Measurements from ENCODE around the gene CPED1. TPM values are rescaled to one million over a fixed set of nuclear protein-coding genes. Genes with fewer than 3 reads are reported as not detected.

Gene CPED1
- total and polyA plus RNA-seq, 7 donors, result 1.2 to 120 (median 79.6) TPM

GRCh38 chr7:121192834-121193233 lies 204.3 kb downstream of the CPED1 start:
- peaks cover 0 to 7% (median 0%) of the 10 kb centered on the region in 4 donors for H3K4me1 ChIP-seq
- no peaks in the 10 kb centered on the region for H3K27me3 ChIP-seq
- no peaks in the 10 kb centered on the region for H3K36me3 ChIP-seq
- 91 to 92% methylated on average over 3 of the region's 3 CpGs for WGBS, 2 donors
- no peaks in the 10 kb centered on the region for H3K9me3 ChIP-seq
- H3K27ac ChIP-seq, result no peak overlapping the region
- DNase-seq, result no peak
- intact Hi-C loops (cut with DNase I), result no loop called here
- H3K4me3 ChIP-seq, result no peak overlapping the region
- no peak for TF ChIP-seq POLR2AphosphoS5 (IDR thresholded peaks at IDR 0.05)
- TF ChIP-seq EP300 (IDR thresholded peaks at IDR 0.05), result no peak
- no peak for TF ChIP-seq CTCF (IDR thresholded peaks at IDR 0.05)
- no peak for TF ChIP-seq POLR2A (IDR thresholded peaks at IDR 0.05)

- no peaks in the 10 kb centered on the region for H3K36me3 ChIP-seq
- H3K4me1 ChIP-seq, result peaks cover 0 to 7% (median 0%) of the 10 kb centered on the region in 4 donors
- intact Hi-C loops (cut with DNase I), result no loop called here
- H3K27ac ChIP-seq, result no peak overlapping the region
- no peak for TF ChIP-seq POLR2AphosphoS5 (IDR thresholded peaks at IDR 0.05)
- no peak for TF ChIP-seq EP300 (IDR thresholded peaks at IDR 0.05)
- TF ChIP-seq POLR2A (IDR thresholded peaks at IDR 0.05), result no peak
- TF ChIP-seq CTCF (IDR thresholded peaks at IDR 0.05), result no peak
- H3K4me3 ChIP-seq, result no peak overlapping the region
- DNase-seq, result no peak
- no peaks in the 10 kb centered on the region for H3K27me3 ChIP-seq
- no peaks in the 10 kb centered on the region for H3K9me3 ChIP-seq
Measured at GRCh38 chr7:121195010-121195409, 206.5 kb downstream of the CPED1 start.

GRCh38 chr7:121195874-121196273 lies 207.4 kb downstream of the CPED1 start:
- intact Hi-C loops (cut with DNase I), result no loop called here
- no peak for DNase-seq
- H3K4me1 ChIP-seq, result peaks cover 0 to 7% (median 0%) of the 10 kb centered on the region in 4 donors
- H3K4me3 ChIP-seq, result no peak overlapping the region
- no peak for TF ChIP-seq POLR2A (IDR thresholded peaks at IDR 0.05)
- no peak for TF ChIP-seq CTCF (IDR thresholded peaks at IDR 0.05)
- no peak for TF ChIP-seq POLR2AphosphoS5 (IDR thresholded peaks at IDR 0.05)
- TF ChIP-seq EP300 (IDR thresholded peaks at IDR 0.05), result no peak
- no peak overlapping the region for H3K27ac ChIP-seq
- WGBS, 2 donors, result 90 to 94% methylated on average over 3 of the region's 3 CpGs
- H3K9me3 ChIP-seq, result no peaks in the 10 kb centered on the region
- H3K27me3 ChIP-seq, result no peaks in the 10 kb centered on the region
- H3K36me3 ChIP-seq, result no peaks in the 10 kb centered on the region

- intact Hi-C loops (cut with DNase I), result no loop called here
- Histone ChIP-seq H3K4me3 (no peak overlapping the region), H3K27me3 (no peaks in the 10 kb centered on the region), H3K4me1 (peaks cover 0 to 7% (median 0%) of the 10 kb centered on the region in 4 donors), H3K36me3 (no peaks in the 10 kb centered on the region), H3K27ac (no peak overlapping the region), H3K9me3 (no peaks in the 10 kb centered on the region)
- no peak for DNase-seq
- TF ChIP-seq POLR2A (IDR thresholded peaks at IDR 0.05), result no peak
- no peak for TF ChIP-seq EP300 (IDR thresholded peaks at IDR 0.05)
- TF ChIP-seq CTCF (IDR thresholded peaks at IDR 0.05), result no peak
- TF ChIP-seq POLR2AphosphoS5 (IDR thresholded peaks at IDR 0.05), result no peak
Measured at GRCh38 chr7:121196286-121196685, 207.8 kb downstream of the CPED1 start.

GRCh38 chr7:121197455-121197854 lies 208.9 kb downstream of the CPED1 start:
- Histone ChIP-seq H3K27me3 (no peaks in the 10 kb centered on the region), H3K27ac (no peak overlapping the region), H3K36me3 (no peaks in the 10 kb centered on the region), H3K4me1 (peaks cover 0 to 7% (median 0%) of the 10 kb centered on the region in 4 donors), H3K4me3 (no peak overlapping the region), H3K9me3 (no peaks in the 10 kb centered on the region)
- no peak for DNase-seq
- WGBS, 2 donors, result 90 to 93% methylated on average over 3 of the region's 3 CpGs
- no peak for TF ChIP-seq CTCF (IDR thresholded peaks at IDR 0.05)
- TF ChIP-seq POLR2AphosphoS5 (IDR thresholded peaks at IDR 0.05), result no peak
- TF ChIP-seq POLR2A (IDR thresholded peaks at IDR 0.05), result no peak
- no peak for TF ChIP-seq EP300 (IDR thresholded peaks at IDR 0.05)
- intact Hi-C loops (cut with DNase I), result no loop called here
